Measurements from ENCODE around the gene AGAP3. TPM values are rescaled to one million over a fixed set of nuclear protein-coding genes. Genes with fewer than 3 reads are reported as not detected.
A peak's percentile ranks its signal among the peaks of the same experiment; 100 is the strongest.

Gene AGAP3
- total RNA-seq, 2 donors from 2014 or later, result 29.8 to 42.1 TPM

DNA sequence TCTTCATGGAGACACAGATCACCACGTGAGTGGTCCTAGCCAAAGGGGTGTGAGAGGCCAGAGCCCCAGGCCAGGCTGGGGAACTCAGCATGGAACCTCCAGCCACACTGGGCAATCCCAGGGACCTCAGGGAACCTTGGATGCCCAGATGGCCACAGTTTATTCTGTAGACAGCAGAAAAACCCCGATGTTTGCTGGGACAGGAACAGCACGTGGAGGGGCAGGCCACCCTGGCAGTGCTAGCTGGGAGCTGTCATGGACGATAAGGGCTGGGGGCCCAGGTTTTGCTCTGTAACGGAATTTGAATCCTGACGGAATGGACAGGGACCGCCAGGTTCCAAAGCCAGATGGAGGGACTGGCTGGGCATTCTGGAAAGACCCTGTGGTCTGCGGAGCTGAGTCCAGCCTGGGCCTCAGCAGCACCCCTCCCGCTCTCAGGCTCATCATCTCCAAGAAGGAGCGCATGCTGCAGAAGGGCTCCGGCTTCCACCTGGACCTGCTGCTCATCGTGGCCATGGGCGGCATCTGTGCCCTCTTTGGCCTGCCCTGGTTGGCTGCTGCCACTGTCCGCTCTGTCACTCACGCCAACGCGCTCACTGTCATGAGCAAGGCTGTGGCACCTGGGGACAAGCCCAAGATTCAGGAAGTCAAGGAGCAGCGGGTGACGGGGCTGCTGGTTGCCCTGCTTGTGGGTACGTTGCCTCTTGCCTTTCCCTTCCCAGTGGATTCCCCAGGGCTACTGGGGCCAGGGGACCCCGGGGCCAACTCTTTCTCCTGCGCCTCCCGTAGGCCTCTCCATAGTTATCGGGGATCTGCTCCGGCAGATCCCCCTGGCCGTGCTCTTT is 11.2 kb upstream of the AGAP3 start:
- Histone ChIP-seq H3K27me3 (no peaks in the 10 kb centered on the region), H3K27ac (no peak overlapping the region), H3K9me3 (no peaks in the 10 kb centered on the region), H3K36me3 (peaks cover 66% of the 10 kb centered on the region), H3K4me3 (no peak overlapping the region), H3K4me1 (peaks cover 0 to 38% of the 10 kb centered on the region in 2 donors)
- no peak for DNase-seq (ENCODE audit: low spot score)
- TF ChIP-seq, protein P1, sequence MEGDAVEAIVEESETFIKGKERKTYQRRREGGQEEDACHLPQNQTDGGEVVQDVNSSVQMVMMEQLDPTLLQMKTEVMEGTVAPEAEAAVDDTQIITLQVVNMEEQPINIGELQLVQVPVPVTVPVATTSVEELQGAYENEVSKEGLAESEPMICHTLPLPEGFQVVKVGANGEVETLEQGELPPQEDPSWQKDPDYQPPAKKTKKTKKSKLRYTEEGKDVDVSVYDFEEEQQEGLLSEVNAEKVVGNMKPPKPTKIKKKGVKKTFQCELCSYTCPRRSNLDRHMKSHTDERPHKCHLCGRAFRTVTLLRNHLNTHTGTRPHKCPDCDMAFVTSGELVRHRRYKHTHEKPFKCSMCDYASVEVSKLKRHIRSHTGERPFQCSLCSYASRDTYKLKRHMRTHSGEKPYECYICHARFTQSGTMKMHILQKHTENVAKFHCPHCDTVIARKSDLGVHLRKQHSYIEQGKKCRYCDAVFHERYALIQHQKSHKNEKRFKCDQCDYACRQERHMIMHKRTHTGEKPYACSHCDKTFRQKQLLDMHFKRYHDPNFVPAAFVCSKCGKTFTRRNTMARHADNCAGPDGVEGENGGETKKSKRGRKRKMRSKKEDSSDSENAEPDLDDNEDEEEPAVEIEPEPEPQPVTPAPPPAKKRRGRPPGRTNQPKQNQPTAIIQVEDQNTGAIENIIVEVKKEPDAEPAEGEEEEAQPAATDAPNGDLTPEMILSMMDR (IDR thresholded peaks at IDR 0.05), result no peak

DNA sequence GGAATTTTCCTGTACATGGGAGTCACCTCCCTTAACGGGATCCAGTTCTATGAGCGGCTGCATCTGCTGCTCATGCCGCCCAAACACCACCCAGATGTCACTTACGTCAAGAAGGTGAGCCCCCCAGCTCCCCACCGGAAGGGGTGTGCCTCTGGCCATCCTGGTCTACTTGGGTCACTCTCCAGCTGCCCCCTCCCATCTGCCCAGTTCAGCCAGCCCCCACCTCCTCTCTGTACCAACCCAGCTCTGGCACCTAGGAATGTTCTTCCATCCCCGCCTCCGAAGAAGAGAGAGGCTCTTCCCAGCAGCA is 10.7 kb upstream of the AGAP3 start:
- DNase-seq (ENCODE audit: low spot score), result no peak
- peaks cover 60% of the 10 kb centered on the region for H3K36me3 ChIP-seq
- TF ChIP-seq, protein P1 (IDR thresholded peaks at IDR 0.05), result no peak
- peaks cover 0 to 38% of the 10 kb centered on the region in 2 donors for H3K4me1 ChIP-seq
- H3K4me3 ChIP-seq, result no peak overlapping the region
- no peak overlapping the region for H3K27ac ChIP-seq
- H3K27me3 ChIP-seq, result no peaks in the 10 kb centered on the region
- H3K9me3 ChIP-seq, result no peaks in the 10 kb centered on the region

DNA sequence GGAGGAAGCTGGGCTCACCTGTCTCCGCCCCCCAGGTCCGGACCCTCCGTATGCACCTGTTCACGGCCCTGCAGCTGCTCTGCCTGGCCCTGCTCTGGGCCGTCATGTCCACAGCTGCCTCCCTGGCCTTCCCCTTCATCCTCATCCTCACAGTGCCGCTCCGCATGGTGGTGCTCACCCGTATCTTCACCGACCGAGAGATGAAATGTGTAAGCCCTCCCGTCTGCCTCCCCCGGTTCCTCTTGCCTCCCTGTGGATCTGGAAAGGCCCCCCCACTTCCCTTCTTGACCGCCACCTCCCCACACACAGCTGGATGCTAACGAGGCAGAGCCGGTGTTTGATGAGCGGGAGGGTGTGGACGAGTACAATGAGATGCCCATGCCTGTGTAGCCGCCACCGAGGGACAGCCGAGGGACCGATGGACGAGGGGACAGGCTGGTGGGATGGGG is 10.3 kb upstream of the AGAP3 start:
- DNase-seq (ENCODE audit: low spot score), result no peak
- Histone ChIP-seq H3K9me3 (no peaks in the 10 kb centered on the region), H3K4me1 (peaks cover 0 to 40% of the 10 kb centered on the region in 2 donors), H3K4me3 (no peak overlapping the region), H3K36me3 (peaks cover 57% of the 10 kb centered on the region), H3K27me3 (no peaks in the 10 kb centered on the region), H3K27ac (no peak overlapping the region)
- TF ChIP-seq, protein P1 (IDR thresholded peaks at IDR 0.05), result no peak

DNA sequence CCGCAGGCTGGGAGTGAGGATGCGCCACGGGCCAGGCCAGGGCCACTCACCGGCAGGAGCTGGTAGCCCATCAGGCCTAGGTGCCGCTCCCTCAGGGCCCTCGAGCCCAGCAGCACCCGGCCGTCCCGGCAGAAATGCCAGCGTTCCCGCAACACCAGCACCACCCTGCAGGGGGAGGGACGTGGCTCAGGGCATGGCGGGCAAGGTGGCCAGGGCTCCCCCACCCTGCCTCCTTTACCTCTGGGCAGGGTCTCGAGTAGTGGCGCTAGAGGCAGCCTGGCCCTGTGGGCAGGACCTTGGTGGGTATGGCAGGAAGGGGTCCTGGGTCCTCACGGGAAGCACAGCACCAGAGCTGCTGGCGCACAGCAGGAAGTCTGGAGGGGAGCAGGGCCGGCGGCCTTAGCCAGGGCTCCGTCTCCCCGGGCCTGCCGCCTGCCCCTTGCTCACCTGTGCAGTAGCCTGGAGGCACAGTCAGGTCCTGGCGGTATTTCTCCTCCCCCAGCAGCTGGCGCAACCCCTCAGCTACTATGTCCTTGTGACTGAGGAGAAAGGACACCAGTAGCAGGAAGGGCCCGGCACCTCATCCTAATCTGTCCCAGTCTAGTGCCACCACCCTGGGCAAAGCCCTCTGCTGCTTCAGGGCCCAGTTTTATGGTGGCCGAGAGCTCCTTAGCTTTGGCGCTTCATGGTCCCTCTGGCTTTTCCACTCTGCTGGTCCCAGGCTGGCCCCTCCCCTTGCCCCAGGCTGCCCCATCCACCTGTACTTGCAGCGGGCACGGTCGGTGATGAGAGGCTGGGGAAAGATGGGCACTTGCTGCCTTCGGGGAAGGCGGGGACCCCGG is 9.2 kb upstream of the AGAP3 start:
- peaks cover 46% of the 10 kb centered on the region for H3K36me3 ChIP-seq
- H3K4me1 ChIP-seq, result peaks cover 0 to 51% of the 10 kb centered on the region in 2 donors
- no peak for DNase-seq (ENCODE audit: low spot score)
- H3K27me3 ChIP-seq, result no peaks in the 10 kb centered on the region
- TF ChIP-seq, protein P1 (IDR thresholded peaks at IDR 0.05), result peak in 1 of 2 donors; percentile 25
- no peaks in the 10 kb centered on the region for H3K9me3 ChIP-seq
- no peak overlapping the region for H3K4me3 ChIP-seq
- H3K27ac ChIP-seq, result peak overlapping the region; percentile 53 to 96

DNA sequence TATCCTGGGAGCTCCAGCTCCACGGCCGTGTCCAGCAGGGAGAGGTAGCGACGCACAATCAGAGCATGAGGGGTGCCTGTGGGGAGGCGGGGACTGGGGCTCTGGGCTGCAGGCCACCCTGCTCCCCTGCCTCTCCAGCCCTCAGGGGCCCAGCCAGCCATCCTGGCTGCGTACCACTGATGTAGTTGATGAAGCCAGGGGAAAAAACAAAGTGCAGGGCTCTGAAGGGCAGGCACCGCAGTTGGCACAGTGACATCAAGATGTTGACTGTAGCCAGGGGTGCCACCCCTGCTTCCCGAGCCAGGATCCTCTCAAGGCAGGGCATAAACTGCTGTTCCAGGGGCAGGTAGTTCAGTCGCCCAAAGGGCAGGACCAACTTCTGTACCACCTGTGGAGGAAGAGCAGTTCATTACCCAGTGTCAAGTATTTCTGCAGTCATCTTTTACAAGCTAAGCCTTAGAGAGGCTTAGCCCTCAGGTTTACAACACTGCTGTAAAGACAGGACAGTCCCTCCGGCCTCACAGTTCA is 8.5 kb upstream of the AGAP3 start:
- peak overlapping the region; percentile 53 to 96 for H3K27ac ChIP-seq
- TF ChIP-seq, protein P1 (IDR thresholded peaks at IDR 0.05), result no peak

More for the DNA sequence above, 8.5 kb upstream of the AGAP3 start:
- no peaks in the 10 kb centered on the region for H3K27me3 ChIP-seq
- H3K9me3 ChIP-seq, result no peaks in the 10 kb centered on the region
- H3K36me3 ChIP-seq, result peaks cover 40% of the 10 kb centered on the region
- H3K4me3 ChIP-seq, result no peak overlapping the region
- H3K4me1 ChIP-seq, result peaks cover 0 to 58% of the 10 kb centered on the region in 2 donors
- DNase-seq (ENCODE audit: low spot score), result no peak

All from right atrium auricular region (tissue), 2 donors.